Measurements from ENCODE around the gene STRIP1.
"Not testable (repeated sequence)": the region's sequence is repeated elsewhere in the genome, so short reads cannot be mapped to it uniquely, and the experiment has no call there.

Gene STRIP1

DNA sequence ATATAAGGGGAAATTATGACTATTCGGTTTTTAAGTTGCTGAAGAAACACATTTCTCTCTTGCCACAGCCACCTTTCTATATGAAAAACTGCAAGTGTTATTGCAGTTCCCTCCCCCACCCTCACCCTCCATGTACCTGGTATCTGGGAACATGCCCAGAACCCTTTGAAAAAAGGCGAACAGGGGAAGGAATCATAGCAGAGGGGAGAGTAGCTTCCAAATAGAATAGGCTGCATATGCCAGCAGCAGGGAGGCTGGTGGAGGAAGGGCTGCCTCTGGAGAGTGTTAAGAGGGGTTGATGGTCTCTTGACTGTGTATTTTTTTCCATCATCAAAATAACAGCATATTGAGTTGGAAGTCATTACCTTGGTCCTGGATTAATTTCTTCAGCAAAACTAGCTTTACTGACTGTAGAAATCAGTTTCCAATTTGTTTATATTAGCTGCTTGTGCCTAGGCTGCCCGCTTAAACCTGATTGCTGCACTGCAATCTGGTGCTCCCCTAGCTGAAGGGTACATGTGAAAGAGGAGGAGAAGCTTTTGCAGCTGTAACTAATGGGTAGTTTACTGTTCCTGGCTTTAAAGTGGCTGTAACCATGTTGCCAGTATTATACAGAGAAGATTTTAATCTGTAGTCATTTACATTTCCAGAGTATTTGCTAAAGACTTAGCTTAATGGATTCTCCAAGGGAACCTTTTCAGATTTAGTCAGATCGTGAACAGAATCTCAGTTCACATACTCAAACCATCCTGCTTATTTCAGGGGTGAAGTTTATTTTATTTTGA lies 27.2 kb upstream of the STRIP1 start:
- no peak for DNase-seq (ENCODE audit: low read depth)

GRCh38 chr1:110008971-110009565 lies 25.4 kb upstream of the STRIP1 start:
- DNase-seq (ENCODE audit: low read depth): no peak

- DNase-seq (ENCODE audit: low read depth): peak; percentile 16
Observed at GRCh38 chr1:110011527-110012041, 22.8 kb upstream of the STRIP1 start.

DNA sequence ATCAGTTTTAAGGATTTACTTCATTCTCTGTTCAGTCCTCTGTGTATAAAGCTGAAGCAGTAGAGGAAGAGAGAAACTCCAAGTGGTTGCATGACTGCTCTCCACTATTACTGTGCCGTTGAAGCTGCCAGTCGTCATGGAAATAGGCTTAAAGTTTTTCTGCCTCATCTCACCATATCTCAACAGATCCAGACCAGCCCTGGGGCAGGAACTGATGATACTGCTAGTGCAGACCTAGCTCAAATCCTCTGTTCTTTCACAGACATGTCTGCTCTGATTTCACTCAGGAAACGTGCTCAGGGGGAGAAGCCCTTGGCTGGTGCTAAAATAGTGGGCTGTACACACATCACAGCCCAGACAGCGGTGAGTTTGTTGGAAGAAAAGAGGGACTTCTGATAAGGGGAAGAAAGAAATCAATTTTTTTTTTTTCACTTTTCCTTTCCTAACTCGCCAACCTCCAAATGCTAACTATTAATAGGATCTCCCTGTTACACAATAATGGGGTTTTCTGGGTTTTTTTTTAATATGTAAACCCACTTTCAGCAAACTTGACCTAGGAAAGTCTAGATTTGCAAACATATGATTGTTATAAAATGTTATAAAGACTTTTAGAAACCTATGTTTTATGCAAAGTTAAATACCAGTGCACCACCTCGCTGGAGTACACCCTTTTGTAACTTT lies 22.2 kb upstream of the STRIP1 start:
- no peak for DNase-seq (ENCODE audit: low read depth)

DNA sequence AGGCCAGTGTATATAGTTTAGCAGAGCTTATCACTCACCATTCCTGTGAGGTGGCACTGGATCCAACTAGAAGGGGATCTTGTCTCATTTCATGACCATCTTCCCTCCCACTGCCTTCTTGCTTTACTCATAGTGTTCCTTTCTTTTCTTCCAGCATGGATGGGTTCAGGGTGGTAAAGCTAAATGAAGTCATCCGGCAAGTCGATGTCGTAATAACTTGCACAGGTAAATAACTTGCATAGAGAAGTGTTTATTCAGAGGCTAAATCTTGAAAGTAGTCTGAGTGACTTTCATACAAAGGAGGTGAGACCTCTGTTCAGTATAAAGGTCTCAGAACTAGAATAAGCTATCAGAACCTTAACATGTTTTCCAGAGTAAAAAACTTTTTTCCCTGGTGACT lies 16.6 kb upstream of the STRIP1 start:
- DNase-seq (ENCODE audit: low read depth): no peak

DNA sequence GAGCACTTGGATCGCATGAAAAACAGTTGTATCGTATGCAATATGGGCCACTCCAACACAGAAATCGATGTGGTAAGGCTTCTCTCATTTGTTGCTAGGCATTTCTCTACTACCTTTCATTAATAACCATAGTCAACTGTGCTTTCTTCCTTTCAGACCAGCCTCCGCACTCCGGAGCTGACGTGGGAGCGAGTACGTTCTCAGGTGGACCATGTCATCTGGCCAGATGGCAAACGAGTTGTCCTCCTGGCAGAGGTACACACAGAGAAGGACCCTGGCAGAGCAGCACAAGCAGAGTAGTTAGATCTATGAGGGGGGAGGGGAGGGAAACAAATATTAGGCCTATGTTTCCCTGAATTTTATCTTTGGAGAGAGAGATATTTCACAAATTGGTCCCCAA lies 16.0 kb upstream of the STRIP1 start:
- DNase-seq (ENCODE audit: low read depth): no peak

DNA sequence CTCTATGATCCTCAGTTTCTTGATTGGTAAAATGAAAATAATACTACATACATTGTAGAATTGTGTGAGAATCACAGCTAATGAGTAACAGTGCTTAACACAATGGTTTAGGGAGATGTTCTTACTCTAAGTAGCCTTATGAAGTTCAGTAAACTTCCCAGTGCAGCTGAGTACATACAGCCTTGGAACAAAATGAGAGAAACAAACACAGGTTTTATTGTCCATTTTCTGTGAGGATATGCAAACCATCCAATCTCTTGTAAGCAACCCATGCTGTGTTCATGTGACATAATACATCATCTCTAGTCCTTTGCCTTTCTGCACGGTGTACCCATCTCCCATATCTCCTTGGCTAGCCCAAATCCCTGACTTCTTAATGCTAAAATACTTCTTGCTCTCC lies 14.7 kb upstream of the STRIP1 start:
- no peak for DNase-seq (ENCODE audit: low read depth)

GRCh38 chr1:110021285-110021684 lies 13.1 kb upstream of the STRIP1 start:
- no peak for DNase-seq (ENCODE audit: low read depth)

DNA sequence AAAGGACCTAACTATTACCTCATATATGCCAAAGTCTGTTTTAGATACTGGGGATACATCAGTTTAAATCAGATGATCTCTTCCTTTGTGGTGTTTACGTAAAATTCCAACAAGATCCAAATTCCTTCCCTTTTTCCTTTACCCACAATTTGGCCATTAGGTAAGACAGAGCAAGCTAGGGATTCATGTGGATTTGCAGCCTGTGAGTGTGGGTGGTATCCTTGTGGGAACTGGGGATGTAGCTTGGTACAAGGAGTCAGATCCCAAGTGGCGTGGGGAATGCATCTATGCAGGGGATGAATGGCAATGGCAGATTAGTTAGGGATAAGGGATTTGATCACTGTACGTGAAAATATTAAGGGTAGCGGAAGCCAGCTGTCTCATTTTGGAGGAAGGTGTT lies 9.8 kb upstream of the STRIP1 start:
- DNase-seq (ENCODE audit: low read depth): no peak

DNA sequence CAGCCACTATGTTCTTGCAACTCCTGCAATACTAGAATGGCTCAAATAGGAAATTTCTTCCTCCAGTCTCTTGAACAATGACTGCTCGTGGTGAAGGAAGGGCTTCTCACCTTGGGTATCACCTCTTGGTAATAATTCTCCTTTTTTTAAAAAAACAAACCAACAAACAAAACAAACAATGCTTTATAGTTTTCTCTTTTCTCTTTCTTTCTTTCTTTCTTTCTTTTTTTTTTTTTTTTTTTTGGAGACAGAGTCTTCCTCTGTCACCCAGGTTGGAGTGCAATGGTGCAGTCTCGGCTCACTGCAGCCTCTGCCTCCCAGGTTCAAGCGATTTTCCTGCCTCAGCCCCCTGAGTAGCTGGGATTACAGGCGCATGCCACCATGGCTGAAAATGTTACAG lies 3.7 kb upstream of the STRIP1 start:
- not testable (repeated sequence) for DNase-seq (ENCODE audit: low read depth)

DNA sequence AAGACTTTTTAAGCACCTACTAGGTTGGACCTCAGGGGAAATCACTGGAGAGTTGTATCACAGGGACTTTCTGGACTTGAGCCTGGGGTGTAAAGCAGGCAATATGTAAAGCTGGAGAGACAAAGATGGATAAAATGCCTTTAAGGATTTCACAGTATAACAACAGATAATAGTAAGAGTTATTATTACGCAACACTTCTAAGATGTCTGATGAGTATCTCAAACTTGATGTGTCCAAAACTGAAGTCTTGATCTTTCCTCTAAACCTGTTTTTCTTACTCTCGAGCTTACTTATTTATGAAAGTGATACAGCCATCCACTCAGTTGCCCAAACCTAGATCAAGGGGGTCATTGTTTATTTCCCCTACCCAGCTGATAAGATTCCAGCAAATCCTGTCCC lies 2.1 kb upstream of the STRIP1 start:
- no peak for DNase-seq (ENCODE audit: low read depth)

DNA sequence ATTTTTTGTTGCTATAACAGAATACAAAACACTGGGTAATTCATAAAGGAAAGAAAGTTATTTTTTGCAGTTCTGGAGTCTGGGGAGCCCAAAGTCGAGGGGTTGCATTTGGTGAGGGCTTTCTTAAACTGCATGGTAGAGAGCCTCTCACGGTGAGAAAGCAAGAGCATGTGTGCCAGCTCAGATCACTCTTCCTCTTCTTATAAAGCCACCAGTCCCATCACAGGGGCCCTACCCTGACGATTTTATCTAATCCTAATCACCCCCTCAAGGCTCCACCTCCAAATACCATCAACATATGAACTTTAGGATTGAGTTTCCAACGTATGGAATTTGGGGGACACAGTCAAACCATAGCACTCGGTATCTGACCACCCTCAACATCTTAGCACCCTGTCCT lies 1.0 kb upstream of the STRIP1 start:
- DNase-seq (ENCODE audit: low read depth): no peak

GRCh38 chr1:110034040-110034450 lies 379 bp upstream of the STRIP1 start:
- no peak for DNase-seq (ENCODE audit: low read depth)

DNA sequence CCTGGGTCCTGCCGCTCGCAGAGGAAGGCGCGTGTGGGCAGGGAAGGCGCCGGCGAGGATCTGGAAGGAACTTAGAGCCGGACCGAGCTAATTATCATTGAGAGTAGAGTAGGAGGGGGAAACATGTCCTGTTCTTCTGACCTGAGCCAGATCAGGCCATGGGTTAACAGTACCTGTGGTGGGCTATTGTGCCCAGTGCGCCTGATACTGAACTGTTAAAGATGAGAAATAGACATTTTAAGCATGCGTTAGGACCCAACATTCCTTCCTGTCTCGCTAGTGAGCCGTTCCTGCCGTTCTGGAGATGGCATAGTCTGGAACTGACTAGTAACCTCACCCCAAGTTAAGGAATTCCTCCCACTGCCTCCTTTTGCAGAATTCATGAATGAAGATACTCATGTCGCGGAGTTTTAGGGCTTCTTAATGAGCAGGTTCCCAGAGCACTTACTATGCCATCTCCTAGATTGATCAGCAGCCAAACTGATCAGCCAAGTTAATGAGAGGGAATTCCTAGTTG lies 870 bp downstream of the STRIP1 start:
- DNase-seq (ENCODE audit: low read depth): no peak

DNA sequence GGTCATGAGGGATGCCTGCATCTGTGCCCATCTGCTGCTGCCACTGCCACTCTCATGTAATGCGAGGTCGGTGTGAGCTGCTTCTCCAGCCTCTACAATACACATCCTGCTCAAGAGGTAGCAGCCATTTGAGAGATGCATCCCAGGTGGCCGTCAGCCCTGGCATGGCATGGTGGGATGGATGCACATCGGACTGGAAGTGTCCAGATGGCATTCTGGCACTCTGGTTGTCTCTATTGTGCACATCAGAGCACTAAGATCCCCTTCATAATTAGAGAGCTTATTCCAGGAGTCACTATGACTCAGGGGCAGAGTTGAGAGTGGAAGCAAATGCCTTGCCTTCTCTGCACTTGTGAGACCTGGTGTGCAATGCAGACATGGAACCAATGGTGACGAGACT lies 3.8 kb downstream of the STRIP1 start:
- DNase-seq (ENCODE audit: low read depth): no peak

DNA sequence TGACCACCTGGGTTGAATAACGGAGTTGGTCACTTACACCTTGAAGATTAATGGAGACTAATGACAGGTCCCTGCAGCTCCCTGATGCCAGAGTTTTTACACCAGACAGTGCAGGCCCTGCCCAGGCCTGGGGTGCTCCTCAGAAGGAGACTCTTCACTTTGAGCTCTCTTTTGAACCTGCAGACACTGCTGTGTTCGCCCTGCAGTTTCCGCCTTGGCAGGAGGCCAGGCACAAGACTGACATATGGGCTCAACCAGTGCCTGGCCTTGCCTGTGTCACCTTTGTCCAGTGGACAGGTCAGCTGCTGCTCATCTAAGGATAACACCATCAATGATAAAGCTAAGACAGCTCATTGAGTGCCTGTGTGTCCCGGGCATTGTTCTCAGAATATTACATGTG lies 5.2 kb downstream of the STRIP1 start:
- no peak for DNase-seq (ENCODE audit: low read depth)

DNA sequence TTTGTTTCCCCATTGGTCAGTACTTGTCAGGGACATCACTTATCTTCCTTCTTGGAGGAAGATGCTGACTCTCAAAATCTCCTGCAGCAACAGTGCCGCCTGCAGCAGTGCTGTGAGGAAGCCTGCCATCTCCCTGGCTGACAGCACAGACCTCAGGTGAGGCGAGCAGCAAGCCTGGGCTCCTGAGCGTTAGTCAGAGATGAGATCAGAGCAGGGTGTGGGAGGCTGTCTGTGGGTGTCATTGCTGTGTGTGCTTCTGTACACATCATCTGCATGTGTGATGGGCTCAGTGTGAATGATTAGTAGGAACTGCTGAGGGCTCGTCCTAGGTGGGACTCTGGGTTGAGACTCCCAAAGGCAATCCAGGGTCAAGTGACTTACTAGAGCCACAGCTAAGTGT lies 6.1 kb downstream of the STRIP1 start:
- DNase-seq (ENCODE audit: low read depth): peak; percentile 60

DNA sequence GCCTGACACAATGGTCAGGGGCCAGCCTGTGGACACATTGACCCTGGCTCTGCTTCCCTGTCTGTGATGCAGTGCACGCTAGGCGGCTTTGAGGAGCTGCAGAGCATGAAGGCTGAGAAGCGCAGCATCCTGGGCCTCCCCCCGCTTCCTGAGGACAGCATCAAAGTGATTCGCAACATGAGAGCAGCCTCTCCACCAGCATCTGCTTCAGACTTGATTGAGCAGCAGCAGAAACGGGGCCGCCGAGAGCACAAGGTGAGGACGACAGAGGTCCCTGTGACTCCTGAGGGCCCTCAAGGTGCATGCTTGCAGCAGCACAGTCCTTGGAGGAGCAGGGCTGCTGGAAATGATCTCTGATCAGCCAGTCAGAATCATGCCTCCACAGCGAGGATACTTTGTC lies 8.6 kb downstream of the STRIP1 start:
- DNase-seq (ENCODE audit: low read depth): no peak

DNA sequence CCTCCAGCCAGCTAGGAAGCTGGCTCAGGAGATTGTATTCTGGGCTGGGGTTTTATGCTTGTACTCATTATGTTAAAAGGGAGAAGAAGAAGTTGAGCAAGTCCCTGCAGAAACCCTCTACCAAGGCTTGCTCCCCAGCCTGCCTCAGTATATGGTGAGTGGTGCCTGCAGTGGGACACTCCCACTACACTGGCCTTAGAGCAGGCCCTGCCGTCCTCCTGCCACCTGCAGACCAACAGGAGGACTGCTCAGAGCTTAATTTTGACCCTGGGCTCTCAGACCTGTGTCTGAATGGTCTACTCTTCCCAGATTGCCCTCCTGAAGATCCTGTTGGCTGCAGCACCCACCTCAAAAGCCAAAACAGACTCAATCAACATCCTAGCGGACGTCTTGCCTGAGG lies 13.0 kb downstream of the STRIP1 start:
- DNase-seq (ENCODE audit: low read depth): no peak

- DNase-seq (ENCODE audit: low read depth): no peak
Observed at GRCh38 chr1:110048240-110048639, 13.8 kb downstream of the STRIP1 start.

DNA sequence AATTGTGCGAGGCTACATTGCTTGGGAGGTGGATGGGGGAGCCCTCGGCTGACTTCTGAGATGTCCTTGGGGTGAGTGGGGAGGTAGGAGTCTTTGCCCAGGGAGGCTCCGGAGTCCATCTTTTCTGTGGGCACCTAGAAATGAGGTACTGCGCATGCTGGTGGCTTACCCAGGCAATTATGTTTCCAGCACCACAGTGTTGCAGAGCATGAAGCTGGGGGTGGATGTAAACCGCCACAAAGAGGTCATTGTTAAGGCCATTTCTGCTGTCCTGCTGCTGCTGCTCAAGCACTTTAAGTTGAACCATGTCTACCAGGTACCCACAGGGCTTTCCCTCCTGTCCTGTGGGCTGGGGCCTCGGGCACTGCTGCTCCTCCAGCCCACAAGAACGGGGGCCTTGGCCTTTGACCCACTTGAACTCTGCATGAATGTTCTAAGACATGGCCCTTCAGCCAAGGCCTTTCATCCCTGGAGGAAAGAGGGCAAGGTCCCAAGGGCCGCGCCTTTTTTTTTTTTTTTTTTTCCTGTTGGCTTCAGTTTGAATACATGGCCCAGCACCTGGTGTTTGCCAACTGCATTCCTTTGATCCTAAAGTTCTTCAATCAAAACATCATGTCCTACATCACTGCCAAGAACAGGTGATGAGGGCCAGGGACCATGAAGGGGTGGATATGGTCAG lies 14.6 kb downstream of the STRIP1 start:
- no peak for DNase-seq (ENCODE audit: low read depth)

All from stimulated activated CD4-positive, alpha-beta T cell treated with anti-CD3 and anti-CD28 coated beads, Interleukin-2, amount 100 ng/mL, for 4 hours (primary cell).